Fibroblast of peridontal ligament (primary cell): ENCODE results near the gene MAB21L3.

Experiments
- DNase-seq: peaks from one replicate; pipeline ENCODE4 v3.0.0-alpha.2; 2010; ENCODE audit errors: extremely low read depth

The MAB21L3 gene

DNA sequence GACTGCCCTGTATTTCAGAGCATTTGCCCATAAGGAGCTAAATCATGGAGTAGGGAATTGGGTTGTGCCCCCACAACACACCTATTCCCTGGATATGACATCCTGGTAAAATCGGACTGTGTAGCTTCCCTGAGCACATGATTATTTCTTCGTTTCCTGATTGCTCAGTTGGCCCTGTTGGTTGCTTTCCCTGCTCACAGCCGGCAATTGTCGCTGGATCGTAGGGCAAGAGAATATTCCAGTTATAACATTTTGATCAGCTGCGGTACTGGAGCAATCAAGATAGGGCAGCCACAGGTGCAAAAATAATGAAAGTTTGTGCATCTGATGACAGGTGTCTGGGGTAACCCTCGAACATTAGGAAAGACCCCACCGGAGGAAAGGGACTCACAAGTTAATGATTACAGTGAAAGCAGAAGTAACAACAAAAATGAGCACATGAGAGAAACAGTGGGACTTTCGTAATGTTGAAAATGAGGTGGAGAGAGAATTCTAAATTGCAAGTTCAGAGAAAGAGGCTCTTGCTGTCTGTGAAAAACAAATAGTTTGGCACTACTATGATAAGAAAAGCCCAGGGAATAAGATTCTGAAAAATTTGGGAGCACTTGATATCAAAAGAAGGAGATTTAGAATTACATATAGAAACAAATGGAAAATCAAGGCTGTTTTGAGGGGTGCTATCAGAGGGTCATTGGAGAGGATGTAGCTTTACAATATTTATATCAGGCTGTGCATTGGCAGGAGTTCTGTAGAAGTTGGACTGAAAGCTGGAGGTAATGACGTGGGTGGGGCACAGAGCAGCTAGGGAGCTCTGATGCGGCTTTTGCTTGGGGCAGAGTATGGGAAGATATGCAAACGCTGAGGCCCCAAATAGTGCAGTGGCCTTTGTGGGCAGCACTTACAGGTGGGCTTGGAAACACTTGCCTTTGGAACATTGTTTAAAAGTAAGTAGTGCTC lies at the start of gene MAB21L3:
Gene MAB21L3 (plus strand): TSS at position 833 of the 957 bp plus-strand sequence. CDS start 1,217 bp downstream, outside the sequence.
- DNase-seq, result peak; percentile 37

DNA sequence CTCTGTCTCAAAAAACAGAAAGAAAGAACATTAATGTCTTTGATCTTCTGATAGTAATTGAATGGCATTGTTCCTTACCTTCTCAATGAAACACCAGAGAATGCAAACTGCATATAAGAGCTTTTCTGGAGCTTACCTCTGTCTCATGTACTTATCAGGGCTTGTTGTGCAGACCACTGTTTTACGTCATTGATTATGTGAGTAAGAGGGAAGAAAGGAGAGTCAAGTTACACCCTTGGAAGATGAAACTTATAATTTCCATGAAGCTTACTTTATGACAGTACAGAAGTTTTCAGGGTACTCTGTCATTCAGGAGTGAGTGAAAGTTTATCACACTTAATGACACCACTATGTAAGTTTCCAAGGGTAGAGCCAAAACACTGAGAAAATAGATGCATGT lies 49.0 kb upstream of the MAB21L3 start:
- DNase-seq, result peak; percentile 43

DNA sequence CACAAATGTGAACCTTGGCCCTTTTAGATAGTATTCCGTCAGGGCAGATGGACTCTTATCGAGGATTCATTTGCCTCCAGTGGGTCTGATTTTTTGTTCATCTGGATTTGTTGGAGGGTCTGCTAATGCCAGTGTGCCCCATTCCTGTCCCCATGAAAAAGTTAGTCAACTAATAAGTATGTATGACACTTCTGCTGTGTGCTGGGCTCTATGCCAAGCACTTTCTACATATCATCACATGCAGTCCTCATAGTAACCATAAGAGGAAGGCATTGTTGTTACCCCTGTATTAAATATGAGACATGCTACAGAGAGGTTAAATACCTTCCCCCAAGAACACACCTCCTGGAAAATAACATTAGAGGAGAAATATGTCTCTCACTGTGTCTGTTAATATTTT lies 46.6 kb upstream of the MAB21L3 start:
- peak; percentile 37 for DNase-seq

DNA sequence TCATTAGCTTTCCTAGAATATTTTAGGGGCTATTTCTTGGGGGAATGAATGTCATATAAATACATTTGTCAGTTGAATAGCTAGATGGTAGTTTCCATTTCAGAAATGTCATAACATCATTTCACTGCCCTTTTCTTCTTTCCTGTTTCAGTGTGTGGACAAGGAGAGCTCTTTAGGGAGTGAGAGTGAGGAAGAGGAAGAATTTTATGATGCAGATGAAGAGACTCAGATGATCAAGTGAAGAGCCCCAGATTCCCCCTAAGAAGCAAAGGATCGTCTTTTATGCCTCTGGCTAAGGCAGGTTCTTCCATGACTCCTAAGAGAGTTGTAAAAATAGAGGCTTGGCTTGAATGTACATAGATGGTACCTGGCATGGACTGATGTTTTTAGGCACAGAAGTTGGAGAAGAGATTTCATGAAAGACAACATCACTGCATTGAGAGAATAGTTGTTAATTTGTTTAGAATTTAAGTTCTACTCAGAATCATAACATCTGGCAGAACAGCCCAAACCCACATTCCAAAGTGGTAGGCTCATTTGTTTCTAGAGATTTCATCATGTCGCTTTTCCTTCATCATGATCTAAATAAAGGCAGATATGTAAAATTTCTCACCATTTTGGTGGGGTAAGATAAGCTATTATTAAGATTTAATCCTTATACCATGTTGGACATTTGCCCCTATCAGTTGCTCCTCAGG lies 44.2 kb upstream of the MAB21L3 start:
- DNase-seq, result peak; percentile 98

DNA sequence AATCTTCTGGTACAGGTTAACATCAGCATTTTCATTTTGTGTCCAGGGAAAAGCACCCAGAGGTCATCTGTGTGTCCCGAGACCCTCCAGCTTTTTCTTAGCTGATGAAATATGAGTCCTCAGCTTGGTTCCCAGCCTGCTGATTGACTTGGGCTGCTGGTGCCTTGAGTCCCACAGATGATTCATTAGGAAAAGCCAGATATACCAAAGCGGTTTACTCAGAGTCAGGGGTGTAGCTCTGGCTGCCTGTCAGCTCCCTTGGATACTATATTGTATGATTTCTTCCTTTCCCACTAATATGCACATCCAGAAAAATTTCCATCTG lies 43.7 kb upstream of the MAB21L3 start:
- DNase-seq, result peak; percentile 98

DNA sequence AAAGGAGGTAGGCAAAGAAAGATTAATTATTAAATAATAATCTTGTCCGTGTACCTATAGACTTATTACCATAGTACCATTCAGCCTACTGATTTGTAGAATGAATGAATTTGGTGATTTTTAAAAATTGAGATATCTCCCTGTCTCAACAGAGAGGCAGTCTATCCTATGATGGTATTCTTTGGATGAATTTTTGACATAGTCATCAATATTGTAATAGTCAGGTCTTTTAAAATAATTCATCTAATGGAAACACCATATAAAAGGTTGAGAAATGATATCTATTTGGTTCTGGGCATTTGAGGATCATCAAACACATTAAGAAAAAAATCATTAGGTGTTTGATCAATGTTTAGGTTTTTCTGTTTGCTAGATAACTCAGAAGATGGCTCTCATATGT lies 35.6 kb upstream of the MAB21L3 start:
- no peak for DNase-seq

DNA sequence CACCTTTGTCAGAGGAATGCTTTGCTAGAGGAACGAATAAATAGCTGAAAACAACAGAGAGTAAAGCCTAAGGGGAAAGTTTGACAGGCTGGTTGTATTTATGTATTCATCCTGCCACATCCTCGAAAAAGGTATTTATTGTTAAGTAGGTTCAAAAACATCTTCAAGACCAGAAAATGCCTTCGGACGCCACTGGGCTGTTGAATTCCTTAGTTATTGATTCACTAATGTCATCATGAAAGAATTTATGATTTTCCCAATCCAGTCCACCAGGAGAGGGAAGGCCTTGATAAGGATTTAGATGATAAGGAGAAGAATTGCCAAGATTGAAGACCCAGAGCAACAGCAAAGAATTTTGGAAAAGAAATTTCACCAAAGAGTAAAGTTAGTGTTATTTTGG lies 35.2 kb upstream of the MAB21L3 start:
- DNase-seq, result no peak

DNA sequence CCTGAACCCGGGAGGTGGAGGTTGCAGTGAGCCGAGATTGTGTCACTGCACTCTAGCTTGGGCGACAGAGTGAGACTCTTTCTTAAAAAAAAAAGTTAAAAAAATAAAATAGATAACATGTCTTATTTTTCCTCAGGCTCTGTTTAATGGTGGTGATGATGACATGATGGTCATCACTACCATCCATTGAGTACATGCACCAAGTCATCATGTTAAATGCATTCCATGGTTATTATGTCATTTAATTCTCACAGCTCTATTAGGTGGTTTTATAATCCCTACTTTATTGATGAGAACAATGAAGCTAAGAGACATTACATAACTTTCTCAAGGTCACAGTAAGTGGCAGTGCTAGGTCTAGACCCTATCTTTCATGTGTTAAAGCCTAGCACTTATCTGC lies 34.4 kb upstream of the MAB21L3 start:
- DNase-seq, result no peak

DNA sequence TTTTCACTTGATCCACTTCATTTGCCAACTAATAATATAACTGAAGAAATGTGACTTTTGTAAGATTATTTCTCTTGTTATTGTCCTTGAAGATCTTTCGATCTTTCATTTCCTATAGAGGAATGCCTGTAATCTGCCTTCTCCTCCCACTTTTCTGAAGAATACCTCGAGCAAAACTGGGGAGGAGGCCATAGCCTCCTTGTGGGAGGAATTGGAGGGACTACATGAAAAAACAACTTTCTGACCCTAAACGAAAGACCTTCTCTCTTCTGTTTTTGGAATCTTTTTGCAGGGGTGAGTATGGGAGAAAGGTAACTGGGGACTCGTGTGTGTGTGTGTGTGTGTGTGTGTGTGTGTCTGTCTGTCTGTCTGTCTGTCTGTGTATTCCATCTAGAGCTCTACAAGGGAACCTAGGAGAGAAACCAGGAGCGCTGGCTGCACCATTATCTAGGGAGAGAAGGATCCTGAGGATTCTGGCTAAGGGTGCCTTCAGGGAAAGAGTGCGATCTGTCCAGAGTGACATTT lies 32.4 kb upstream of the MAB21L3 start:
- no peak for DNase-seq

DNA sequence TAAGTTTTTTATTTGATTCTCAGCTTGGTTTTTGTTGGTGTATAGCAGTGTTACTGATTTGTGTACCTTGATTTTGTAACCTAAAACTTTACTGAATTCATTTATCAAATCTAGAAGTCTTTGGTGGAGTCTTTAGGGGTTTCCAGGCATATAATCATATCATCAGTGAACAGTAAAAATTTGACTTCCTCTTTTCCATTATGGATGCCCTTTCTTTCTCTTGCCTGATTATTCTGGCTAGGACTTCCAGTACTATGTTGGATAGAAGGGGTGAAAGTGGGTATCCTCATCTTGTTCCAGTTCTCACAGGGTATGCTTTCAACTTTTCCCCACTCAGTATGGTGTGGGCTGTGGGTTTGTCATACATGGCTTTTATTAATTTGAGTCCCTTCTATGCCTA lies 23.6 kb upstream of the MAB21L3 start:
- no peak for DNase-seq

DNA sequence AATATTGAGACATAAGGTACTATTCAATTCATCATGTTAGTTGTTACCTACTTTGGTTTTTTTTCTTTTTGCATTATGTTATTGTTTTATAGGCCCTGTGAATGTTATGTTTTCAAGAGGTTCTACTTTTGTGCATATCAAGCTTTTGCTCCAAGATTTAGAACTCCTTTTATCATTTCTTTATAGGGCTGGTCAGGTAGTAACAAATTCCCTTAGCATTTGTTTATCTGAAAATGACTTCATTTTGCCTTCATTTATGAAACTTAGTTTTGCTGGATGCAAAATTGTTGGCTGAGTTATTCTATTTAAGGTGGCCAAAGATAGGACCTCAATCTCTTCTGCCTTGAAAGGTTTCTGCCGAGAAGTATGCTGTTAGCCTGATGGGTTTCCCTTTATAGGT lies 21.3 kb upstream of the MAB21L3 start:
- no peak for DNase-seq

DNA sequence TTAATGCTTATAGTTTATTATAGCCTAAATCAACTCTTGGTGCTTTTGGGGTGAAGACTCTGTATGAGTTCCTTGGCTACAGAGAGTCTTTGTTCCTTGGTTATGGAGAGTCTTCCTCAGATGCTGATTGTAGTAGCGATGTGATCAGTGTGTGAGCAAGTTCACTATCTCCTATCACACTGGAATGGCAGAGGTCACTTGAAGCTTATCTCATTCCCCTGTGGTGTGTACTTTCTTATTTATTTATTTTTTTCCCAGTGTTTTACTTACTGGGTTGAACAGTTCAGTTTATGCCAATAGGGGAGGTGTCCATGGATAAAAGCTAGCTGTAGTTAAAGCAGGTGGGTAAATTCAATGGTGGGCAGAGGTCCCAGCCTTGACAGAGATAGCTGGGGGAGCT lies 20.1 kb upstream of the MAB21L3 start:
- DNase-seq, result no peak

DNA sequence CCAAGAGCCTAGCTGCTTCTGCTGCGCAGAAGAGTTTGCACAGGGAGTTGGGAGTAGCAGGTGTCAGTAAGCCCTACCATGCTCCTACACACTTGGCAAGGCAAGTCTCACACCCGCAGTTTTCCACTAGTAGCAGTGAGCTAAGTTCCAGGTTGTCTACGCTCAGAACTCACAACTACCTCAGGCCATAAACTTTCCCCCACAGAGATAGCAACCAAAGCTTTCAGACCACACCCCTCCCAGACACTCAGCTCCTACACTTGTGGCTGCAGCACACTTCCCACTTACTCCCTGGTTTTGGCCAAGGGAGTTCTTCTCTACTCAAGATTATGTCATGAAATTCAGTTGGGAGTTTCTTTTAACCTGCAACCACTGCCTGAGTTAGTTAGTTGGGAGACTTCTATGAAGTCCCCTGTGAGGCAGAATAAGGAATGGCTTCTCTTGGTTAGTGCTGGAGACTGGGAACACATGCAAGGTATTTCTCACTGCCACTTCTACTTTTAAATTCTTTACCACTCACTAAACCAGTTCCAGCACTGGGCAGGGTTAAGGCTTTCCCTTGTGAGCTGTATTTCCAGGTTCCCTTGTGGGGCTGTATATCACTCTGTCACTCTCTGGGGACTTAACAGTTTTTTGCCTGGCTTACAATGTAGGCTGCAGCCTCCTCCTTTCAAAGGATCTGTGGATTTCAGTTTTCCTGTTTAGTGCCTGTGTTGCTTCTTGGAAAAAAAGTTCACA lies 18.3 kb upstream of the MAB21L3 start:
- DNase-seq, result no peak

DNA sequence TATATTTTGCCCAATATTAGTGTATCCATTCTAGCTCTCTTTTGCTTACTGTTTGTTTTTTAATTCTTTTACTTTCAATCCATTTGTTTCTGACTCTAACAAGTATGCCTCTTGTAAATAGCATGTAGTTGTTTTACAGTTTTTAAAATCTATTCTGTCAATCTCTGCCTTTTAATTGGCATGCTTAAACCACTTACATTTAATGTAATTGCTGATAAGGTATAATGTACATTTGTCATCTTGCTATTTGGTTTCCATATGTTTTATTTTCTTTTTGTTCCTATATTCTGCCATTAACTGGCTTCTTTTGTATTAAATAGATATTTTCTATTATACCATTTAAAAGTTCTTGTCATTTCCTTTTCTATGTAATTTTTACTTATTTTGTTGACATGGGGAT lies 16.2 kb upstream of the MAB21L3 start:
- no peak for DNase-seq

DNA sequence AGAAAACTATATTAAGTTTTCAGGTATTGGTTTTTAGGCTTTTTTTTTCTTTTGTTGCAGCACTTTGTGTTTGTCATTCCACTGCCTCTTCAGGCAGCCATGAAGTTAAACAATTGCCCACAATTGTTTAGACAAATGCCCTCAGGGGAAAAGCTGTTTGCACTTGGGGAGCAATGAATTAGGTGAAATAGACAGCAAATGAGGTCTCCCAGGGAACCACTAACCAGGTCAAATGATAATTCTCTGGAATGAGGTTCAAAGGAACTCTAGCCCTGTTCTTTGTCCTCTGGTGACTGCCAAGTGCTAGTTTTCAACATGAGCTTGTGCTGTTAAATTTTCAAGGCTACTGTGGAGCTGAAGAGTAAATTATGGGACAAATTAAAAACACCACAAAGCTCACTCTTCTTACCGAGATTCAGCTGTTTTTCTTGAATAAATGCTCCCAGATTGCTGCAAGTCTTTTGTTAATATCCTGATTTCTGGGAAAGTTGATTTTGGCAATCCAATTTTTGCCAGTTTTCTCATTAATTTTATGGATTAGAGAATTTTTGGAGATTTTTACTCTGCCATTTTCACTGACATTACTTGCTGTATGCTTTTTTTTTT lies 15.1 kb upstream of the MAB21L3 start:
- DNase-seq, result no peak

DNA sequence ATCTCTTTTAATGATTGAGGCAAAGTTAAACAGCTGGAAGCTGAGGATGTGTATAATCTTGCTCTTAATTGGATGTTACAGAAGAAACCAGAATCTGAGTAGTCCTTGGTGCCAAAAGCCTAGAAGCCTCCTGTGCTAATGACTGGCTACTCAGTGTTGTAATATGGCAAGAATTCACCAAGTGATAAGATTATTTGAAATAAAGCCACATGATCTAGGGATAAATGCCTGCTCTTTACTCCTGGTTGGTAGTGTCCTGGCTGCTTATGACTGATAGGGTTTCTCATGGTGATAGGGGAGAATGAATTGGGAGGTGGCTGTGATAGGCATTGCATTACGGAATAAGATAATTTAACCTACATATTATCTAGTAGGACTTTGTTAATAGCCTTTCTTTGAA lies 13.6 kb upstream of the MAB21L3 start:
- no peak for DNase-seq

DNA sequence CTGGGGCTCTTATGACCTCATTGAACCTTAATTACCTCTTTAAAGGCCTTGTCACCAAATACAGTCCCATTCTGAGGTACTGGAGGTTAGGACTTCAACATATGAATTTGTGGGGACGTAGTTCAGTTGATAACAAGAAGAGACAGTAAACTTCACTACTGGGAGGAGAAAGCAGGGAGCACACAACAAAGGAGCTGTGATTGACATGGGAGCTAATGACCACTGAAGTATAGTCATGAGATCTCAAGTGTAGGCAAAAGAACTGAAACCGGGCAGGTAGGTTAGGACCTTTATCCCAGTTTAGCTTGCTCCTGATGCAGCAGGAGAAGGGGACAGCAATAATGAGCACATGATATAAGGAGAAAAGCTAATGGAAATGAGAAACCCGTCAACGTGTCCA lies 11.8 kb upstream of the MAB21L3 start:
- no peak for DNase-seq

DNA sequence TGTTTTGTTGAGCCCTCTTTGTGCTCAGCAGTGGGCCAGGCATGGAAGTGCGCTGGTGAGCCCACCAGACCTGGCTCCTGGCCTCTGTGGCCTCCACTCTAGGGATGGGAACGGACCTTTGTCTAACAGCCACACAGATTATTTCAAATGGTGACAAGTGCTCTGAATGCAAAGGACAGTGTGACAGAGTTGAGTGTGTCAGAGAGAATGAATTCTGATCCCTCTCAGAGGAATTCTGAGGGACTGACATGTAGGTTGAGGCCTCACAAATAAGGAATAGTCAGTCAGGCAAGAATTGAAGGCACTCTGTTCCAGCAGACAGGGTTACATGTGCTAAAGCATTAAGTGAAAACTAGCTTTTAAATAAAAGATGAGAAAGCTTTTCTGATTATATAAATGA lies 11.3 kb upstream of the MAB21L3 start:
- no peak for DNase-seq

DNA sequence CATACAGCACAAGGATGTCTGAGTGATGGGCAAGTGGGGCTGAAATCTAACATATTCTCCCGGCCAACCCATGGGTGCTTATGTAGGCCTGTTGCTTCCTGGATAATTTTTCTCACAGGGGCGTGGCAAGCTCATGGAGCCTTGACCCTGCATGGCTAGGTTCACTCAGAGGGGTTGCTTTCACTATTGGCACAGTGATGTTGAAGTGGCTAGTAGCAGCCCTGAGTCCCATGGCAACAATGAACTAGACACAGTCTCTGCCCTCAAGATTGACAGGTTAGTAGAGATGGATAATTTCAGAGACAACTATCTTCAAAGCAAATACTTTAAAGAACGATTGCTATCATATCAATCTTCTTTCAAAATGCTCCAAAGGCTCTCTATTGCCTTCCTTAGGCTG lies 6.5 kb upstream of the MAB21L3 start:
- DNase-seq, result no peak

DNA sequence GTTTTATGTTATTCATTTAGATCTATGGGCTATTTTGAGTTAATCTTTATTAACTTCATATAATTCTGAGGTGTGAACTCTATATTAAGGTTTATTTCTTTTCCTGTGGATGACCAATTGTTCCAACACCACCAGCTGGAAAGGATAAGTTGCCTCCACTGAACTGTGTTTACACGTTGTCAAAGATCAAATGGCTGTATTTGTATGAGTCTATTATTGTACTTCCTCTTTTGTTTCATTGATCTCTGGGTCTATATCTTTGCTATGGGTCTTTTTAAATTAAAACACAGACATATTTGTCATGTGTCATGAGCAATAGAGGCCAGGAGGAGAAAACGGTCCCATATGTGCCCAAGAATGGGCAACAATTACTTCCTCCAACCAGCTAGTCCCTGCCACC lies 5.2 kb upstream of the MAB21L3 start:
- DNase-seq, result no peak

DNA sequence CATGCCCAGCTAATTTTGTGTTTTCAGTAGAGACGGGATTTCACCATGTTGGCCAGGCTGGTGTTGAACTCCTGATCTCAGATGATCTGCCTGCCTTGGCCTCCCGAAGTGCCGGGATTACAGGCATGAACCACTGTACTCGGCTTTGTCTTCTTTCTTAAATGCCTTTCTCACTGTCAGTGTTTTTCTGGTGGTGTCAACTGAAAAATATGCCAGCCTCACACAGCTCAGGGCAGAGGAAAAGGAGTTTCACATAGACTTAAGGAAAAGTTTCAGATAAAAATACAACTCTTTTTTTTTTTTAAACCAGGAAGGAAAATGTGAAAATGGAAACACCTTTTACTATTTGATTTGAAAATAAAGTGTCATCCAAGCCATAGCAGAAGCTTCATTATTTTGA lies 4.6 kb upstream of the MAB21L3 start:
- no peak for DNase-seq

DNA sequence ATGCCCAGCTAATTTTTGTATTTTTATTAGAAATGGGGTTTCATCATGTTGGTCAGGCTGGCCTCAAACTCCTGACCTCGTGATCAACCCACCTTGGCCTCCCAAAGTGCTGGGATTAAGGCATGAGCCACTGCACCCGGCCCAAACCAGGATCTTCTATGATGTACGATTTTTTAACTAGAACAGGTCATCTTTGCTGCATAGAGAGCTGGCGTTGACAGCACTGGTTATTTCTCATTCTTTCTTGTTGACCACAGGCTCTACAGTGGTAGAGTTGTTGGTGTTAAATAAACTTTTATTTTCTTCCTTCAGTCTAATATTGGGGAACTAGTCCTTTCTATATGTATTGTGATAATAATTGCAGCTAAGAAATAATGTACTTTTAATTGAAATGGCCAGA lies 3.8 kb upstream of the MAB21L3 start:
- no peak for DNase-seq
